Ovary (tissue), 9 donors: ENCODE data around the gene TEF. TPM values are rescaled to one million over a fixed set of nuclear protein-coding genes. Genes with fewer than 3 reads are reported as not detected.

ENCODE experiments used
- DNase-seq, 5 donors: peaks; one replicate each; pipeline ENCODE4 v3.0.0-alpha.2; 2019 to 2020
- H3K27ac ChIP-seq, 2 donors: fragments of 200-600 bp; one replicate each; pipeline versions ENCODE4 v1.5.1 to v1.8.0; 2019 to 2022
- H3K27me3 ChIP-seq: fragments of 200-600 bp; one replicate; pipeline ENCODE4 v1.8.0; 2022
- H3K36me3 ChIP-seq: fragments of 200-600 bp; sonication (generic); one replicate; pipeline ENCODE4 v1.5.1; 2019
- H3K4me1 ChIP-seq: one replicate; pipeline ENCODE4 v1.8.1; 2013; ENCODE audit warnings: mild to moderate bottlenecking, moderate library complexity; ENCODE audit not compliant: insufficient read depth
- H3K4me3 ChIP-seq: fragments of 200-600 bp; sonication (generic); one replicate; pipeline ENCODE4 v1.5.1; 2017
- H3K9me3 ChIP-seq, 2 donors: fragments of 200-600 bp in 1 of 2; sonication (generic) in 1 of 2; one replicate each; pipeline versions ENCODE4 v1.5.1 to v1.8.1; 2013 to 2019; ENCODE audit warnings: mild to moderate bottlenecking in 1 of 2, moderate library complexity in 1 of 2
- EP300 ChIP-seq: sonication (generic); formaldehyde crosslinking; IDR thresholded peaks from one replicate; pipeline ENCODE4 v1.6.1; 2017; ENCODE audit warnings: antibody characterized with exemption
- POLR2A ChIP-seq: fragments of 450-650 bp; IDR thresholded peaks from one replicate; pipeline ENCODE4 v1.6.1; 2017; ENCODE audit warnings: antibody characterized with exemption, mild to moderate bottlenecking, moderate library complexity
- WGBS, 3 donors: extraction: QIAGEN DNeasy Blood & Tissue Kit in 1 of 3; methylation state at CpG; one replicate each; pipeline versions ENCODE4 v1.1.5 to v1.1.7; 2013 to 2017; 5-methylcytosine and 5-hydroxymethylcytosine counted together
- intact Hi-C, 4 donors: fragments of 100-400 bp; cut with DNase I; formaldehyde crosslinking; loops; one replicate each; pipeline versions ENCODE4 v1.11.0 to v1.15.1; 2022 to 2023
- polyA plus RNA-seq, 2 donors: library from polyadenylated mRNA; stranded (reverse); fragments of 200-250 nt in 1 of 2; fragments of 350-450 nt in 1 of 2; fragmentation: Illumina TruSeq in 1 of 2; extraction: RNeasy Lipid Tissue Mini Kit (QIAGEN cat#74804) in 1 of 2; gene quantifications; one replicate each; pipeline ENCODE4 v1.2.3, GENCODE V29; 2013 to 2014
- total RNA-seq, 7 donors: library from RNA; depleted of rRNA in 2 of 7; stranded (reverse); fragments of >200 nt in 2 of 7; fragmentation: NEBNext Ultra II Directional in 3 of 7; extraction: Animal tissue kit (Norgen Biotek cat#: 25700) in 3 of 7; gene quantifications; one replicate each; pipeline versions ENCODE4 v1.1.0 to v1.2.4, GENCODE V29; 2016 to 2023
- TF ChIP-seq, protein P1 (sequence below), 3 donors: fragments of 450-650 bp in 2 of 3; fragments of 200-600 bp in 1 of 3; IDR thresholded peaks; one replicate each; pipeline versions ENCODE4 v1.5.1 to v1.8.0; 2016 to 2022; ENCODE audit warnings: antibody characterized with exemption in 3 of 3, mild to moderate bottlenecking in 1 of 3
- donor health status: DM: no; HTN: no; CAD: no; lungs with moderate emphysema.
- donor health status: DM: no; HTN: no; CAD: no.
- donor health status: Bipolar disorder and iron deficiency.
- donor health status: DM: yes; HTN: yes; CAD: no.
- donor health status: DM: no; HTN: no; CAD: no.
- donor health status: DM: yes; HTN: yes; CAD: no.

TEF gene
- total and polyA plus RNA-seq, 9 donors = 10.8 to 64.6 (median 42.8) TPM

GRCh38 chr22:41359376-41359775 lies 22.4 kb upstream of the TEF start:
- intact Hi-C loops = loop anchor here in 1 of 4 donors (5.0 kb wide), 1 partner anchor 57 kb away; the partner anchor contains the start of gene ZC3H7B
- H3K27me3 ChIP-seq = no peaks in the 10 kb centered on the region
- H3K36me3 ChIP-seq = no peaks in the 10 kb centered on the region
- TF ChIP-seq POLR2A (no peak), EP300 (no peak)
- TF ChIP-seq, protein P1, sequence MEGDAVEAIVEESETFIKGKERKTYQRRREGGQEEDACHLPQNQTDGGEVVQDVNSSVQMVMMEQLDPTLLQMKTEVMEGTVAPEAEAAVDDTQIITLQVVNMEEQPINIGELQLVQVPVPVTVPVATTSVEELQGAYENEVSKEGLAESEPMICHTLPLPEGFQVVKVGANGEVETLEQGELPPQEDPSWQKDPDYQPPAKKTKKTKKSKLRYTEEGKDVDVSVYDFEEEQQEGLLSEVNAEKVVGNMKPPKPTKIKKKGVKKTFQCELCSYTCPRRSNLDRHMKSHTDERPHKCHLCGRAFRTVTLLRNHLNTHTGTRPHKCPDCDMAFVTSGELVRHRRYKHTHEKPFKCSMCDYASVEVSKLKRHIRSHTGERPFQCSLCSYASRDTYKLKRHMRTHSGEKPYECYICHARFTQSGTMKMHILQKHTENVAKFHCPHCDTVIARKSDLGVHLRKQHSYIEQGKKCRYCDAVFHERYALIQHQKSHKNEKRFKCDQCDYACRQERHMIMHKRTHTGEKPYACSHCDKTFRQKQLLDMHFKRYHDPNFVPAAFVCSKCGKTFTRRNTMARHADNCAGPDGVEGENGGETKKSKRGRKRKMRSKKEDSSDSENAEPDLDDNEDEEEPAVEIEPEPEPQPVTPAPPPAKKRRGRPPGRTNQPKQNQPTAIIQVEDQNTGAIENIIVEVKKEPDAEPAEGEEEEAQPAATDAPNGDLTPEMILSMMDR (IDR thresholded peaks at IDR 0.05) = no peak
- no peaks in the 10 kb centered on the region for H3K9me3 ChIP-seq
- no peak for DNase-seq
- H3K27ac ChIP-seq = no peak overlapping the region
- H3K4me3 ChIP-seq = no peak overlapping the region
- whole genome bisulfite sequencing, 3 donors = 67 to 72% (median 68%) methylated on average over 4 of the region's 4 CpGs
- H3K4me1 ChIP-seq = no peaks in the 10 kb centered on the region

DNA sequence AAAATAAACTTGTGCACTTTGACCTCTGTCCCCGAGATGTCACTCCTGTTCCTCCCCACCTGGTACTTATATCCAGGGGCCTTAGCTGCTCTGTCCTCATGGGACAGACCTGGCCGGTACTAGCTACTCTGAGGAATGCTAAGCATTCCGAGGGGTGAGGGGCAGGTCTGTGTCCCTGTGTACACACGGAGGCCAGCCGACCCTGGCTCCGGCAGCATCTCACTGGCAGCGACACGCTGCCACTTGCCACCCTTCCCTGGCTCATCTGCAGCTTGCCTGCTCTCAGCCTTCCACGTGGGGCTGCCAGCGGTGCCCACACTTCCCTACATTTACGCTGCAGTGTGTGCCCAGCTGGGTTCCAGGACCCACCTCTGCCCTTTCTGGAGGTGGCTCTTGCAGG lies 21.6 kb upstream of the TEF start:
- no peaks in the 10 kb centered on the region for H3K9me3 ChIP-seq
- H3K27ac ChIP-seq = no peak overlapping the region
- no peaks in the 10 kb centered on the region for H3K4me1 ChIP-seq
- no peaks in the 10 kb centered on the region for H3K27me3 ChIP-seq
- no peak for DNase-seq
- no peaks in the 10 kb centered on the region for H3K36me3 ChIP-seq
- TF ChIP-seq EP300 (no peak), POLR2A (no peak)
- TF ChIP-seq, protein P1 (IDR thresholded peaks at IDR 0.05) = no peak
- intact Hi-C loops = no loop called here
- 63 to 68% (median 66%) methylated on average over 11 of the region's 11 CpGs for WGBS, 3 donors
- H3K4me3 ChIP-seq = no peak overlapping the region

DNA sequence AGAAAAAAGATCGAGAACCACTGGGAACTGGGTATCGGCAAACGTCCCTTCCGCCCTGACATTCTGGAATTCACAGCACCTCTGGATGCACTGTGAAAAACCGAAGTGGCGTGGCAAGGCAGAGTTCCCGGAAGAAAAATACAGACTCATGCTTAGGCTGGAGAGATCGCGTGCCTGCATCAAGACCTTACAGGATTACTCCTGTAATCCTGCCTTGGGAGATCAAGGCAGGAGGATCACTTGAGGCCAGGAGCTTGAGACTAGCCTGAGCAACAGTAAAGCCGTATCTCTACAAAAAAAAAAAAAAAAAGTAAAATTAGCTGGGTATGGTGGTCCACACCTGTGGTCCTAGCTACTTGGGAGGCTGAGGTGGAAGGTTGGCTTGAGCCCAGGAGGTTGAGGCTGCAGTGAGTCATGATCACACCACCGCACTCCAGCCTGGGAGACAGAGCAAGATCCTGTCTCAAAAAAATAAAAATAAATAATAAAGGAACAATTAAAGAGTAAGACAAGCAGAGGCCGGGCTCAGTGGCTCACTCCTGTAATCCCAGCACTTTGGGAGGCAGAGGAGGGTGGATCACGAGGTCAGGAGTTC lies 19.9 kb upstream of the TEF start:
- Histone ChIP-seq H3K4me3 (no peak overlapping the region), H3K36me3 (no peaks in the 10 kb centered on the region), H3K9me3 (no peaks in the 10 kb centered on the region), H3K27me3 (no peaks in the 10 kb centered on the region), H3K27ac (no peak overlapping the region), H3K4me1 (peaks cover 5% of the 10 kb centered on the region)
- intact Hi-C loops = no loop called here
- WGBS, 3 donors = 87 to 91% (median 89%) methylated on average over 13 of the region's 13 CpGs
- no peak for DNase-seq
- no peak for TF ChIP-seq EP300
- TF ChIP-seq, protein P1 (IDR thresholded peaks at IDR 0.05) = no peak
- TF ChIP-seq POLR2A = no peak

DNA sequence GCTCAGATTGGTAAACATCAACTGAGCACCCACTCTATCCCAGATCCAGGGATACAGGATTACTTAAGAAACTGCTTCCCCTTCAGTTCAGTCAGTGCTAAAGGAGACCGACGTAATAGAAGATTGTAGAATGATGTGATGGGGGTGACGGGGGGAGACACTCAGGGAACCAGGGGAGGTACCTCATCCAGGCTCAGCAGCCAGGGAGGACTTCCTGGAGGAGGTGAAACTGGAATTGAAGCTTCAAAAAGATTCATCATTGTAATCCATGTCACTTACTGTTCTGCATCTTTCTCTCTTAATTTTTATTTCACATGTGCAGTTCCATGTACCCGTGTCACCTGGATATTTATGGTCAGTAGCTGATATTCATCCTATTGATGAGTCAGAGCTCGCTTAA lies 19.1 kb upstream of the TEF start:
- no peaks in the 10 kb centered on the region for H3K9me3 ChIP-seq
- 82 to 88% (median 82%) methylated on average over 5 of the region's 5 CpGs for WGBS, 3 donors
- no peak overlapping the region for H3K4me3 ChIP-seq
- H3K27me3 ChIP-seq = no peaks in the 10 kb centered on the region
- H3K36me3 ChIP-seq = no peaks in the 10 kb centered on the region
- intact Hi-C loops = no loop called here
- TF ChIP-seq EP300 (no peak), POLR2A (no peak)
- TF ChIP-seq, protein P1 (IDR thresholded peaks at IDR 0.05) = no peak
- no peak overlapping the region for H3K27ac ChIP-seq
- peaks cover 6% of the 10 kb centered on the region for H3K4me1 ChIP-seq
- no peak for DNase-seq
